Mucosa of descending colon (tissue), 3 donors: Measurements from ENCODE around the gene SLCO2B1. TPM values are rescaled to one million over a fixed set of nuclear protein-coding genes. Genes with fewer than 3 reads are reported as not detected.

ENCODE experiments used
- ATAC-seq: fragments of 200-7000 bp; cut with Tn5 transposase; one replicate; pipeline ENCODE4 v1.9.1; 2020; ENCODE audit warnings: mild to moderate bottlenecking, moderate library complexity
- DNase-seq, 3 donors: peaks; one replicate each; pipeline ENCODE4 v3.0.0-alpha.2; 2020
- H3K36me3 ChIP-seq: fragments of 200-600 bp; one replicate; pipeline ENCODE4 v1.8.0; 2021; ENCODE audit warnings: low read depth, mild to moderate bottlenecking
- H3K4me1 ChIP-seq: fragments of 200-600 bp; one replicate; pipeline ENCODE4 v1.8.0; 2021; ENCODE audit warnings: low read depth, mild to moderate bottlenecking
- H3K4me3 ChIP-seq: fragments of 200-600 bp; one replicate; pipeline ENCODE4 v1.8.0; 2021; ENCODE audit warnings: mild to moderate bottlenecking
- H3K9me3 ChIP-seq: fragments of 200-600 bp; one replicate; pipeline ENCODE4 v1.8.0; 2021; ENCODE audit warnings: mild to moderate bottlenecking
- CTCF ChIP-seq: fragments of 200-600 bp; IDR thresholded peaks from one replicate; pipeline ENCODE4 v1.8.0; 2022; ENCODE audit warnings: antibody characterized with exemption, mild to moderate bottlenecking
- intact Hi-C, 2 donors: fragments of 100-400 bp; cut with DNase I in 1 of 2; cut with micrococcal nuclease in 1 of 2; formaldehyde crosslinking; loops; one replicate each; pipeline versions ENCODE4 v1.11.0 to v1.11.1; 2022; cut with DNase I, micrococcal nuclease
- total RNA-seq, 3 donors: library from RNA; stranded (reverse); fragmentation: NEBNext Ultra II Directional in 2 of 3; extraction: Animal tissue kit (Norgen Biotek cat#: 25700) in 2 of 3; gene quantifications; one replicate each; pipeline versions ENCODE4 v1.2.1 to v1.2.4, GENCODE V29; 2021 to 2023
- donor health status: DM: no; HTN: no; CAD: no; lungs with moderate emphysema.
- donor health status: DM: no; HTN: no; CAD: no.
- donor health status: DM: no; HTN: yes; CAD: no.

The SLCO2B1 gene
- total RNA-seq, 3 donors from 2014 or later = 65.6 to 93.0 (median 73.1) TPM

GRCh38 chr11:75145972-75146519 lies 4.9 kb upstream of the SLCO2B1 start:
- TF ChIP-seq CTCF = no peak
- intact Hi-C loops = loop anchor here in 1 of 2 donors (2.0 kb wide), 1 partner anchor 59 kb away; no protein-coding TSS in a partner anchor
- Histone ChIP-seq H3K36me3 (no peaks in the 10 kb centered on the region), H3K4me3 (no peak overlapping the region), H3K4me1 (peaks cover 49% of the 10 kb centered on the region), H3K9me3 (no peaks in the 10 kb centered on the region)
- DNase-seq = peak in 1 of 3 donors; percentile 58
- peak; percentile 19 for ATAC-seq

GRCh38 chr11:75146711-75147110 lies 4.2 kb upstream of the SLCO2B1 start:
- no peaks in the 10 kb centered on the region for H3K36me3 ChIP-seq
- intact Hi-C loops = no loop called here
- DNase-seq (no peak), ATAC-seq (no peak)
- peaks cover 56% of the 10 kb centered on the region for H3K4me1 ChIP-seq
- H3K4me3 ChIP-seq = no peak overlapping the region
- no peaks in the 10 kb centered on the region for H3K9me3 ChIP-seq
- TF ChIP-seq CTCF = no peak

- Histone ChIP-seq H3K4me1 (peaks cover 60% of the 10 kb centered on the region), H3K9me3 (no peaks in the 10 kb centered on the region), H3K4me3 (no peak overlapping the region), H3K36me3 (no peaks in the 10 kb centered on the region)
- no peak for TF ChIP-seq CTCF
- no peak for ATAC-seq
- DNase-seq = no peak
- intact Hi-C loops = no loop called here
These were observed 3.6 kb upstream of the SLCO2B1 start for GRCh38 chr11:75147191-75147874.

- no peak for TF ChIP-seq CTCF
- peaks cover 65% of the 10 kb centered on the region for H3K4me1 ChIP-seq
- ATAC-seq (no peak), DNase-seq (no peak)
- no peaks in the 10 kb centered on the region for H3K36me3 ChIP-seq
- no peaks in the 10 kb centered on the region for H3K9me3 ChIP-seq
- no peak overlapping the region for H3K4me3 ChIP-seq
- intact Hi-C loops = no loop called here
These were observed 3.0 kb upstream of the SLCO2B1 start for GRCh38 chr11:75147875-75148263.

- Histone ChIP-seq H3K36me3 (no peaks in the 10 kb centered on the region), H3K9me3 (no peaks in the 10 kb centered on the region), H3K4me1 (peaks cover 64% of the 10 kb centered on the region), H3K4me3 (no peak overlapping the region)
- no peak for DNase-seq
- TF ChIP-seq CTCF = no peak
- ATAC-seq = no peak
- intact Hi-C loops = no loop called here
These were observed 2.4 kb upstream of the SLCO2B1 start for GRCh38 chr11:75148436-75148983.
